SK-N-SH (cell line): ENCODE data around the gene SF3B5. TPM values are rescaled to one million over a fixed set of nuclear protein-coding genes. Genes with fewer than 3 reads are reported as not detected.

Experiments used
- CTCF ChIA-PET: fragments of 300-600, 350-600 bp; formaldehyde crosslinking; extraction: SDS; loops from one replicate; lab custom pipeline; 2021; lab: Yijun Ruan, JAX
- POLR2A ChIA-PET: fragments of 350-600 bp; sonication (Branson Sonifier 250); formaldehyde crosslinking; extraction: SDS; loops from one replicate; lab custom pipeline; 2020; ENCODE audit warnings: antibody characterized with exemption, inconsistent platforms; lab: Yijun Ruan, JAX
- DNase-seq: peaks from one replicate; pipeline ENCODE4 v3.0.0; 2012
- H2AFZ ChIP-seq: fragments of 200-600 bp; sonication (generic); 2 replicates; pipeline ENCODE4 v1.8.1; 2016; ENCODE audit warnings: antibody characterized with exemption, mild to moderate bottlenecking, low read depth
- H3F3A ChIP-seq: fragments of 200-600 bp; sonication (generic); replicated peaks from 2 replicates; pipeline ENCODE3; 2016; ENCODE audit warnings: antibody characterized with exemption, mild to moderate bottlenecking; ENCODE audit not compliant: insufficient read depth
- H3K27ac ChIP-seq, 2 experiments: fragments of 200-500 bp in 1 of 2; fragments of 200-600 bp in 1 of 2; sonication (Bioruptor generic) in 1 of 2; sonication (generic), shearing (Covaris generic) in 1 of 2; 2 replicates each; pipeline versions ENCODE4 v1.5.1 to v1.6.1; 2014 to 2016; ENCODE audit warnings: low read depth in 2 of 2, inconsistent platforms in 1 of 2, low read length in 1 of 2, mild to moderate bottlenecking in 1 of 2, mixed read lengths in 1 of 2
- H3K27me3 ChIP-seq: fragments of 200-600 bp; sonication (generic), shearing (Covaris generic); 2 replicates; pipeline ENCODE4 v1.6.1; 2016; ENCODE audit warnings: mixed run types; ENCODE audit not compliant: insufficient read depth
- H3K36me3 ChIP-seq, 2 experiments: fragments of 200-500 bp in 1 of 2; fragments of 200-600 bp in 1 of 2; sonication (Bioruptor generic) in 1 of 2; sonication (generic) in 1 of 2; replicated peaks in 1 of 2; 2 replicates each; pipeline versions ENCODE3 to v1.5.1; 2014 to 2016; ENCODE audit warnings: low read length in 1 of 2, mild to moderate bottlenecking in 1 of 2; ENCODE audit not compliant: insufficient read depth in 2 of 2, control insufficient read depth in 1 of 2
- H3K4me1 ChIP-seq, 2 experiments: fragments of 200-500 bp in 1 of 2; fragments of 200-600 bp in 1 of 2; sonication (Bioruptor generic) in 1 of 2; sonication (generic), shearing (Covaris generic) in 1 of 2; 2 replicates each; pipeline versions ENCODE4 v1.5.1 to v1.6.1; 2014 to 2016; ENCODE audit warnings: low read depth in 1 of 2, low read length in 1 of 2, mixed run types in 1 of 2; ENCODE audit not compliant: insufficient read depth in 2 of 2, control insufficient read depth in 1 of 2
- H3K4me2 ChIP-seq: fragments of 200-600 bp; sonication (generic), shearing (Covaris generic); 2 replicates; pipeline ENCODE4 v1.6.1; 2017; ENCODE audit warnings: mixed run types
- H3K4me3 ChIP-seq, 2 experiments: fragments of 200-500 bp in 1 of 2; fragments of 200-600 bp in 1 of 2; sonication (Bioruptor generic) in 1 of 2; sonication (generic), shearing (Covaris generic) in 1 of 2; 2 replicates each; pipeline versions ENCODE4 v1.5.1 to v1.8.1; 2014 to 2016; ENCODE audit warnings: low read depth in 2 of 2, inconsistent platforms in 1 of 2, low read length in 1 of 2, mild to moderate bottlenecking in 1 of 2, mixed read lengths in 1 of 2, moderate library complexity in 1 of 2
- H3K79me2 ChIP-seq: fragments of 200-600 bp; sonication (generic); 2 replicates; pipeline ENCODE4 v1.8.1; 2017; ENCODE audit warnings: mild to moderate bottlenecking; ENCODE audit not compliant: insufficient read depth
- H3K9ac ChIP-seq: fragments of 200-600 bp; sonication (generic); 2 replicates; pipeline ENCODE4 v1.6.1; 2017; ENCODE audit warnings: mixed run types
- H3K9me2 ChIP-seq: fragments of 200-600 bp; sonication (generic); 2 replicates; pipeline ENCODE4 v1.6.1; 2017; ENCODE audit warnings: mixed run types
- H3K9me3 ChIP-seq: fragments of 200-600 bp; sonication (generic); 2 replicates; pipeline ENCODE4 v1.6.1; 2017; ENCODE audit warnings: mixed run types, mild to moderate bottlenecking, moderate library complexity
- H4K20me1 ChIP-seq: fragments of 200-600 bp; sonication (generic); 2 replicates; pipeline ENCODE4 v1.6.1; 2017; ENCODE audit warnings: mild to moderate bottlenecking, mixed run types; ENCODE audit not compliant: insufficient read depth
- CTCF ChIP-seq: fragments of 200-600 bp; sonication (generic); IDR thresholded peaks from 2 replicates; pipeline ENCODE4 v1.6.1; 2017; ENCODE audit warnings: antibody characterized with exemption, mild to moderate bottlenecking, moderate library complexity
- ELF1 ChIP-seq: IDR thresholded peaks from 2 replicates; pipeline ENCODE4 v1.4.0; 2012
- EZH2phosphoT487 ChIP-seq: fragments of 200-600 bp; sonication (generic); IDR thresholded peaks from 2 replicates; pipeline ENCODE4 v1.6.1; 2017; ENCODE audit warnings: low read depth, mixed run types, mild to moderate bottlenecking, antibody characterized with exemption, moderate library complexity, borderline replicate concordance
- GABPA ChIP-seq: IDR thresholded peaks from 2 replicates; pipeline ENCODE4 v1.4.0; 2012; ENCODE audit warnings: low read depth, mild to moderate bottlenecking
- GATA2 ChIP-seq: sonication (generic); formaldehyde crosslinking; IDR thresholded peaks from 2 replicates; pipeline ENCODE4 v1.5.0; 2020; ENCODE audit warnings: mild to moderate bottlenecking, missing genetic modification reagents
- IRF3 ChIP-seq: fragments of 150-350 bp; IDR thresholded peaks from 2 replicates; pipeline ENCODE4 v1.6.1; 2016; ENCODE audit warnings: mild to moderate bottlenecking, low read depth, low read length
- JUND ChIP-seq: IDR thresholded peaks from 2 replicates; pipeline ENCODE4 v1.4.0; 2012
- MAX ChIP-seq: IDR thresholded peaks from 2 replicates; pipeline ENCODE4 v1.4.0; 2012; ENCODE audit warnings: low read depth
- MEF2A ChIP-seq: IDR thresholded peaks from 2 replicates; pipeline ENCODE4 v1.4.0; 2012; ENCODE audit warnings: low read depth, borderline replicate concordance
- MXI1 ChIP-seq: IDR thresholded peaks from 2 replicates; pipeline ENCODE4 v1.6.1; 2012; ENCODE audit warnings: mild to moderate bottlenecking, low read depth, low read length, improper control_type of control experiment
- NFIC ChIP-seq: IDR thresholded peaks from 2 replicates; pipeline ENCODE4 v1.4.0; 2012; ENCODE audit warnings: borderline replicate concordance
- NRF1 ChIP-seq: IDR thresholded peaks from 2 replicates; pipeline ENCODE4 v1.6.1; 2012; ENCODE audit warnings: low read depth, mild to moderate bottlenecking, low read length
- POLR2AphosphoS5 ChIP-seq: IDR thresholded peaks from 2 replicates; pipeline ENCODE4 v1.6.1; 2012; ENCODE audit warnings: low read depth, low read length
- RCOR1 ChIP-seq: fragments of 150-350 bp; IDR thresholded peaks from 2 replicates; pipeline ENCODE4 v1.6.1; 2017; ENCODE audit warnings: antibody characterized with exemption, low read length
- RFX5 ChIP-seq: IDR thresholded peaks from 2 replicates; pipeline ENCODE4 v1.6.1; 2012; ENCODE audit warnings: mild to moderate bottlenecking, improper control_type of control experiment, low read length
- RXRA ChIP-seq: IDR thresholded peaks from 2 replicates; pipeline ENCODE4 v1.4.0; 2012; ENCODE audit warnings: low read depth, mild to moderate bottlenecking, borderline replicate concordance
- SIN3A ChIP-seq: IDR thresholded peaks from 2 replicates; pipeline ENCODE4 v1.6.1; 2012; ENCODE audit warnings: low read depth, mild to moderate bottlenecking, low read length, moderate library complexity, borderline replicate concordance
- TAF1 ChIP-seq: IDR thresholded peaks from 2 replicates; pipeline ENCODE4 v1.6.1; 2012; ENCODE audit warnings: low read depth, mild to moderate bottlenecking, low read length, moderate library complexity, borderline replicate concordance
- TCF12 ChIP-seq: IDR thresholded peaks from 2 replicates; pipeline ENCODE4 v1.4.0; 2012
- TEAD4 ChIP-seq: IDR thresholded peaks from 2 replicates; pipeline ENCODE4 v1.4.0; 2012; ENCODE audit warnings: mild to moderate bottlenecking, borderline replicate concordance; ENCODE audit not compliant: insufficient read depth
- YY1 ChIP-seq: IDR thresholded peaks from 2 replicates; pipeline ENCODE4 v1.4.0; 2012; ENCODE audit warnings: low read depth, mild to moderate bottlenecking
- WGBS: methylation state at CpG from one replicate; pipeline ENCODE4 v1.1.6; 2017; ENCODE audit warnings: low lambda C conversion rate; 5-methylcytosine and 5-hydroxymethylcytosine counted together
- polyA plus RNA-seq, 3 experiments: library from polyadenylated mRNA; depleted of rRNA; stranded (reverse); fragments of >200 nt; gene quantifications; 2 replicates each; pipeline ENCODE4 v1.2.3, GENCODE V29; 2012
- TF ChIP-seq, protein P1 (sequence below): IDR thresholded peaks from 2 replicates; pipeline ENCODE4 v1.4.0; 2012; ENCODE audit warnings: low read depth, borderline replicate concordance
- TF ChIP-seq, protein P2 (sequence below): fragments of 150-350 bp; IDR thresholded peaks from 2 replicates; pipeline ENCODE4 v1.6.1; 2017; ENCODE audit warnings: antibody characterized with exemption, low read length, low read depth, borderline replicate concordance

The SF3B5 gene
- polyA plus RNA-seq, 1 of the 3 experiments (the other 2 are of a cell fraction): 316 TPM

DNA sequence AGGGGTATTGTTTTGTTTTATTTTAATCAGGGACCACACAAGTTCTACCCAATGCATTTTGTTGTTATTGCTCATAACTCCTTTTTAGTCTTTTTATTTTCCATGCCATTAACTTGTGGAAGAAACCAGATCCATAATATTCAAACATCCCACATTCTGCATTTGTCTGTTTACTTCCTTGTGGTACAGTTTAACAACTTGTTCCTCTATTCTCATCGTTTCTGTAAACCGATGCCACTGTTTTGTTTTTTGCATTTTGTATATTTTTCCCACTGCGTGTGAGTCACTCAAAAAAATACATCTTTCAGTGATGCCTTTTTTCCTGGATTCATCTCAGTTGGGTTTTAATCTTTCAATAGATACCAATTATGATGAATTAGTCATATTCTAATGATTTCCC lies 22.3 kb downstream of the SF3B5 start:
- DNase-seq: no peak
- H3K27ac ChIP-seq: no peak overlapping the region
- H3K9ac ChIP-seq: no peak overlapping the region
- no peaks in the 10 kb centered on the region for H3F3A ChIP-seq
- H3K36me3 ChIP-seq: no peaks in the 10 kb centered on the region
- ChIA-PET POLR2A (no interaction called here), CTCF (interaction anchor here (0.7 to 1.3 kb wide), 2 partner anchors 12 to 498 kb away, joined by 3 read pairs; no protein-coding TSS in a partner anchor)
- H3K4me1 ChIP-seq: no peaks in the 10 kb centered on the region
- no peak overlapping the region for H3K4me3 ChIP-seq
- no peaks in the 10 kb centered on the region for H3K79me2 ChIP-seq
- H2AFZ ChIP-seq: no peak overlapping the region
- H3K27me3 ChIP-seq: no peaks in the 10 kb centered on the region
- TF ChIP-seq MEF2A: no peak
- TF ChIP-seq SIN3A: no peak
- no peak for TF ChIP-seq MAX
- no peak for TF ChIP-seq YY1
- no peak for TF ChIP-seq NFIC
- TF ChIP-seq EZH2phosphoT487: no peak
- TF ChIP-seq TCF12: no peak
- TF ChIP-seq RFX5: no peak
- no peak for TF ChIP-seq CTCF
- no peak for TF ChIP-seq RXRA
- TF ChIP-seq, protein P1, sequence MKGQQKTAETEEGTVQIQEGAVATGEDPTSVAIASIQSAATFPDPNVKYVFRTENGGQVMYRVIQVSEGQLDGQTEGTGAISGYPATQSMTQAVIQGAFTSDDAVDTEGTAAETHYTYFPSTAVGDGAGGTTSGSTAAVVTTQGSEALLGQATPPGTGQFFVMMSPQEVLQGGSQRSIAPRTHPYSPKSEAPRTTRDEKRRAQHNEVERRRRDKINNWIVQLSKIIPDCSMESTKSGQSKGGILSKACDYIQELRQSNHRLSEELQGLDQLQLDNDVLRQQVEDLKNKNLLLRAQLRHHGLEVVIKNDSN: no peak
- no peak for TF ChIP-seq IRF3
- TF ChIP-seq, all 33 proteins: peak for 0
- Histone ChIP-seq H3K4me2 (no peak overlapping the region), H3K9me3 (no peaks in the 10 kb centered on the region), H4K20me1 (no peaks in the 10 kb centered on the region), H3K9me2 (no peaks in the 10 kb centered on the region)
- WGBS: 47% methylated on average over 3 of the region's 3 CpGs

GRCh38 chr6:144069506-144069905 lies 25.9 kb downstream of the SF3B5 start:
- peaks cover 0 to 3% of the 10 kb centered on the region in 2 experiments; a peak in 2 of 4 replicates for H3K4me1 ChIP-seq
- H3K9me2 ChIP-seq: no peaks in the 10 kb centered on the region
- CTCF ChIA-PET: no interaction called here
- H3K9me3 ChIP-seq: no peaks in the 10 kb centered on the region
- no peak overlapping the region for H3K9ac ChIP-seq
- H3K79me2 ChIP-seq: no peaks in the 10 kb centered on the region
- H2AFZ ChIP-seq: no peak overlapping the region
- H3K27me3 ChIP-seq: peaks cover 19% of the 10 kb centered on the region
- no peak for DNase-seq
- 39% methylated on average over 3 of the region's 3 CpGs for WGBS
- H3K4me3 ChIP-seq: no peak overlapping the region
- H4K20me1 ChIP-seq: no peaks in the 10 kb centered on the region
- no peak overlapping the region for H3K4me2 ChIP-seq
- POLR2A ChIA-PET: no interaction called here
- TF ChIP-seq GATA2 (CRISPR knock-in tag) (no peak), RCOR1 (no peak), MXI1 (no peak), TAF1 (no peak), JUND (no peak), GABPA (no peak), NRF1 (no peak), POLR2AphosphoS5 (no peak), TCF12 (no peak), ELF1 (no peak), TEAD4 (no peak), MEF2A (no peak)
- TF ChIP-seq, protein P2, sequence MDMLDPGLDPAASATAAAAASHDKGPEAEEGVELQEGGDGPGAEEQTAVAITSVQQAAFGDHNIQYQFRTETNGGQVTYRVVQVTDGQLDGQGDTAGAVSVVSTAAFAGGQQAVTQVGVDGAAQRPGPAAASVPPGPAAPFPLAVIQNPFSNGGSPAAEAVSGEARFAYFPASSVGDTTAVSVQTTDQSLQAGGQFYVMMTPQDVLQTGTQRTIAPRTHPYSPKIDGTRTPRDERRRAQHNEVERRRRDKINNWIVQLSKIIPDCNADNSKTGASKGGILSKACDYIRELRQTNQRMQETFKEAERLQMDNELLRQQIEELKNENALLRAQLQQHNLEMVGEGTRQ: no peak
- H3K36me3 ChIP-seq: no peaks in the 10 kb centered on the region
- no peak overlapping the region for H3K27ac ChIP-seq
- H3F3A ChIP-seq: no peaks in the 10 kb centered on the region
